H7 (cell line): Measurements from ENCODE around the gene ZNF442. TPM values are rescaled to one million over a fixed set of nuclear protein-coding genes. Genes with fewer than 3 reads are reported as not detected.
"Not testable (repeated sequence)": the region's sequence is repeated elsewhere in the genome, so short reads cannot be mapped to it uniquely, and the experiment has no call there.

Experiments
- DNase-seq: peaks from one replicate; pipeline ENCODE4 v3.0.0; 2012
- H3K27me3 ChIP-seq: 2 replicates; pipeline ENCODE4 v1.6.0; 2011; ENCODE audit warnings: mild to moderate bottlenecking, low read length; ENCODE audit not compliant: control insufficient read depth, insufficient read depth
- H3K36me3 ChIP-seq: replicated peaks from 2 replicates; pipeline ENCODE4 v1.5.1; 2011; ENCODE audit warnings: low read length; ENCODE audit not compliant: control insufficient read depth, insufficient read depth
- H3K4me3 ChIP-seq: 2 replicates; pipeline ENCODE4 v1.5.1; 2011; ENCODE audit warnings: low read depth, mild to moderate bottlenecking, control low read depth, low read length, moderate library complexity; ENCODE audit not compliant: insufficient read depth
- total RNA-seq: library from RNA; depleted of rRNA; stranded (reverse); fragments of >200 nt; shearing (Covaris generic); gene quantifications from 2 replicates; pipeline ENCODE4 v1.2.3, GENCODE V29; 2014; rRNA removed

ZNF442 gene
- not detected in 2 replicates for total RNA-seq

DNA sequence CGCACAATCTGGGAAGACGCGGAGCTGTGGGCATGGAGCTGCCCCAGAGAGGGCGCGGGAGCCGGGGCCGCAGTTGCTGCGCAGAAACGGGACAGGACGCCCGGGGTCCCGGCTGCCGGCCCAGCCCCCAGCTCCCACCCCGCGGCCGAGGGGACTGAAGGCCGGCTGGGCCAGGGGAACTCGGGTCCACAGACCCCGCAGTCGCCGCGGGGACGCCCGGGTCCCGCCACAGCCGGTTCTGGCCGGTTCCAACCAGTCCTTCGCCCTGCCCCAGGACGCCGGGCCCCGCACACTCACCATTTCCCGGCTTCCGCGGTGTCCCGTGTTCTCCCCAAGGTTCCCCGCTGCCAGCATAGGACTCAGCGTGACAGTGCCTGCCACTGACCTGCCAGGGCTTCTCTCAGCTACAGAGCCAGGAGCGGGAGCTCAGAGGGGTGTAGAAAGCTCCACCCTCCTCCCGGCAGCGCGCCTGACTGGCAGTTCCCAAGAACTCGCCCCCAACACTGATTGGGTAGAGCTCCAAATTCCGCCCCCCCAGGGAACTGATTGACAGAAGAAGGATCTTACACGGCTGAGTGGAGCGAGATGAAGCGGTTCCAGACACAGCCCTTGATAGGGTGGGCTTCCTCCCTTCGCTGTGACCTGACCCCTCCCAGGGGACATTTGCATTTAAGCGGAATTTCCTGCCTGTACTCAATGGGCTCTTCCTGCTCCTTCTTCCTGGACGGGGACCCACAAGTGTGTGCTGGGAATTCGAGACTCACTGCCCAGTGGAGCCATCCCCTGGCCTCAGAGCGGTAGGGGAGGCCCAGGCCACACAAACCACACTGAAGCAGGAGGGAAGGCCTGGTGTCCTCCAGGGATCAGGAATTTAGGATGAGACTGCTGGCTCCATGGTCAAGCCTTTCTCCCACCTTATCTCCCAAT, at the start of gene ZNF442:
Gene ZNF442 (minus strand): TSS at position 448 of the 927 bp plus-strand sequence. CDS start 2,052 bp downstream, outside the sequence.
- Histone ChIP-seq H3K36me3 (no peaks in the 10 kb centered on the region), H3K27me3 (no peaks in the 10 kb centered on the region; the same call in 1 of the 2 replicates), H3K4me3 (peak within 1 kb of the TSS; percentile 56; the same call in 1 of the 2 replicates)
- DNase-seq = peak; percentile 96

DNA sequence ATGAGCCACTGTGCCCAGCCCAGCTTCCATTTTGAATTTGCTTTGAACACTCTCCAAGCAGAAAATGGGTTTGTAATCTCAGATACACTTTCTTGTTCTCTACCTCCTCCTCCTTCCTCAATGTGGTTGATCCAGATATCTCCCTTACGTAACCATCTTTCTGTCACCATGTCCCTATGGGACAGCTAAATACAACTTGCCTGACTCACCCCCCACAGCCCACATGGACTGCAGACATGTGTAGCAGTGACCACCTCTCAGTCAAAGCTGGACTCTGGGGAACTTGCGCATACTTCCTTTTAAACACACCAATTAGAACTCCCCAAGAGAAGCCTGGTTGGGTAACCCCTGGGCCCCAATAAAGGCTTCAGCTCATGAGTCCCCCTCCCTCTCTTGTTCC, 46.4 kb upstream of the ZNF442 start:
- no peaks in the 10 kb centered on the region for H3K36me3 ChIP-seq
- no peak for DNase-seq
- no peaks in the 10 kb centered on the region for H3K27me3 ChIP-seq
- no peak overlapping the region for H3K4me3 ChIP-seq

DNA sequence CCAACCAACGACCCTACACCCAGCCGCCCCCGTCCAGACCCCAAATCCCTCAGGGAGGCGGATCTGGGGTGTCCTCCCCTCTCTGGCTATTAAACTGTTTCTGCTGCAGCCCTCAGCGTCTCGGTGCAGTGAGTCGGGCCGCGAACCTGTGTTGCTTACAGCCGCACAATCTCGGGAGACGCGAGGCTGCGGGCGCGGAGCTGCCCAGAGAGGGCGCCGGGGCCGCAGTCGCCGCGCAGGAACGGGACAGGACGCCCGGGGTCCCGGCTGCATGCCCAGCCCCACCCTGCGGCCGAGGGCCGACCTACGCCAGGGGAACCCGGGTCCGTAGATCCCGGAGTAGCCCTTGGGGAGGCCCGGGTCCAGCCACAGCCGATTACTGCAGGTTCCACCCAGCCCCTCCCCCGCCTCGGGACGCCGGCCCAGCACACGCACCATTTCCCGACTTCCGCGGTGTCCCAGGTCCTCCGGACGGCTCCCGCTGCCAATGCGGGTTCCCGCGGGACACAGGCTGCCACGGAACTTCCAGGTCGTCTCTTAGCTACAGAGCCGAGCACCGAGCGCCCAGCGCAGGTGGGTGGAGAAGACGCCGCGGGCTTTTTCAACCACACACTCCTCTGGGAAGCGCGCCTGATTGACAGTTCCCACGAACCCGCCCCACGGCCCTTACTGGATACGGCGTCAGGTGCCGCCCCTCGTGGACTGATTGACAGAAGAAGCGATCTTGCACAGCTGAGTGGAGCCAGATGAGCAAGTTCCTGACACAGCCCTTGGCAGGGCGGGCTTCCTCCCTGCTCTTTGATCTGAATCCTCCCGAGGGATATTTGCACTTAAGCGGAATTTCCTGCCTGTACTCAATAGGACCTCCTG, 35.4 kb upstream of the ZNF442 start, which contains the start of gene ZNF799:
Gene ZNF799 (minus strand): TSS at position 639 of the 870 bp plus-strand sequence. CDS start 201 bp downstream, at position 438.
- Histone ChIP-seq H3K36me3 (no peaks in the 10 kb centered on the region), H3K27me3 (no peaks in the 10 kb centered on the region), H3K4me3 (peak within 1 kb of the TSS; percentile 54; the same call in 1 of the 2 replicates)
- DNase-seq = peak; percentile 79

DNA sequence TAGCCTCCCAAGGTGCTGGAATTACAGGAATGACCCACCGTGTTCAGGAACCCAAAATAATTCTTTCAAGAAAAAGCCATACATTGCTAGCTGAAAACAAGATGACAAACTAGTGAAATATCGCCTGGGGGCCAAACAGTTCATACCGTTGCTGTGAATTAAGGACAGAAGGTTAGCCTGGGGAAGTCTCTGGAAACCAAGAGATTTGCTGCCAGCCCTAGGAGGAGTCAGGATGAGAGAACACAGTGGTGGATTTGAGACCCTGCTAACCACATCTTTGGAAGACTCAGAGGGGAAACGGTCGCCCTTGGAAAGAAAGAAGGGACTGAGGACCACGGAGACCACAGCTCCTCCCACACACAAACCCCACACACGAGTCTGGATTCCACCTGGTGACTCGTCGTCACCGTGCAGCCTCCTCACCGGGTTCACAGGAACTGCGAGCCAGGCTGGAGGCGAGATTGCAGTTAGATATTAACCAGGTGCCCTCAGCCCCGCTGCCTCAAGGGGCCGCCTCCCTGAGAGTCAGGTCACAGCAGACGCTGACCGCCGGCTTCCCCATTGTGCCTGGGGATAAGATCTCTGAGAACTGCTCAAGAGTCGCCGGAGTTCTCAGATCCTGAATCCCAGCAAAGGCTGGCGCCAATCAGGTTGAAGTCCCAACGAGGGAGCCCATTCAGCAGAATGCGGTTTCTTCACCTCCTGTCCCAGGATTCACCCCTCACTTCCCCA, 34.6 kb upstream of the ZNF442 start:
- DNase-seq = peak; percentile 40
- peak overlapping the region; percentile 54; the same call in 1 of the 2 replicates for H3K4me3 ChIP-seq
- H3K27me3 ChIP-seq, H3K36me3 ChIP-seq: not testable (repeated sequence)

DNA sequence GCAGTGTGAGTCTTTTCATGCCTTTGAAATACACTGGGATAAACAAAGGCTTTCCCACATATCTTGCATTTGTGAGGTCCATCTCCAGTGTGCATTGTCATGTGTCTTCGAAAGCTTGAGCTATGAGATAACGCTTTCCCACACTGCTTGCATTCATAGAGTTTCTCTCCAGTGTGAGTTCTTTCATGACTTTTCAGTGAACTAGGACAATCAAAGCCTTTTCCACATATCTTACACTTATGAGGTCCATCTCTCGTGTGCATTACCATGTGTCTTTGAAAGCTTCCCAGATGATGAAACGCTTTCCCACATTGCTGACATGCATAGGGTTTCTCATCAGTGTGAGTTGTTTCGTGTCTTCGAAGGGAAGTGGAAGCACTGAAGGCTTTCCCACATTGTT, 25.7 kb upstream of the ZNF442 start:
- DNase-seq, H3K27me3 ChIP-seq, H3K36me3 ChIP-seq, H3K4me3 ChIP-seq: not testable (repeated sequence)

DNA sequence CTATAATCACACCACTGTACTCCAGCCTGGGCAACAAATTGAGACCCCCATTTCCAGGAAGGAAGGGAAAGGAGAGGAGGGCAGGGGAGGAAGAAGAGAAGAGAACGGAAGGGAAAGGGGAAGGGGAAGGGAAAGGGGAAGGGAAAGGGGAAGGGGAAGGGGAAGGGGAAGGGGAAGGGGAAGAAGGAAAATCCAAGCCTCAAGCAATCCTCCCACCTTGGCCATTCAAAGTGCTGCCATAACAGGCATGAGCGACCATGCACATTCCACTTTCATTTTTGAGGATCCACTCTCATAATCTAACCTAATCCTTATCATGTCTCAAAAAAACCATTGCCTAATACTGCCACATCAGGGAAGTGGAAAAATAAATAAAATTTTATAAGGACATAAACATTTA, 20.9 kb upstream of the ZNF442 start:
- not testable (repeated sequence) for H3K36me3 ChIP-seq

DNA sequence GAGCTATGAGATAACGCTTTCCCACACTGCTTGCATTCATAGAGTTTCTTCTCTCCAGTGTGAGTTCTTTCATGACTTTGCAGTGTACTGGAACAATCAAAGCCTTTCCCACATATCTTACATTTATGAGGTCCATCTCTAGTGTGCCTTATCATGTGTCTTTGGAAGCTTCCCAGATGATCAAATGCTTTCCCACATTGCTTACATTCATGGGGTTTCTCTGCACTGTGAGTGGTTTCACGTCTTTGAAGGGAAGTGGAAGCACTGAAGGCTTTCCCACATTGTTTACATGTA, 14.9 kb upstream of the ZNF442 start:
- no peak for DNase-seq
- no peak overlapping the region for H3K4me3 ChIP-seq
- H3K27me3 ChIP-seq = no peaks in the 10 kb centered on the region
- no peaks in the 10 kb centered on the region for H3K36me3 ChIP-seq

More for the DNA sequence above, 20.9 kb upstream of the ZNF442 start:
- not testable (repeated sequence) for H3K27me3 ChIP-seq, DNase-seq, H3K4me3 ChIP-seq

DNA sequence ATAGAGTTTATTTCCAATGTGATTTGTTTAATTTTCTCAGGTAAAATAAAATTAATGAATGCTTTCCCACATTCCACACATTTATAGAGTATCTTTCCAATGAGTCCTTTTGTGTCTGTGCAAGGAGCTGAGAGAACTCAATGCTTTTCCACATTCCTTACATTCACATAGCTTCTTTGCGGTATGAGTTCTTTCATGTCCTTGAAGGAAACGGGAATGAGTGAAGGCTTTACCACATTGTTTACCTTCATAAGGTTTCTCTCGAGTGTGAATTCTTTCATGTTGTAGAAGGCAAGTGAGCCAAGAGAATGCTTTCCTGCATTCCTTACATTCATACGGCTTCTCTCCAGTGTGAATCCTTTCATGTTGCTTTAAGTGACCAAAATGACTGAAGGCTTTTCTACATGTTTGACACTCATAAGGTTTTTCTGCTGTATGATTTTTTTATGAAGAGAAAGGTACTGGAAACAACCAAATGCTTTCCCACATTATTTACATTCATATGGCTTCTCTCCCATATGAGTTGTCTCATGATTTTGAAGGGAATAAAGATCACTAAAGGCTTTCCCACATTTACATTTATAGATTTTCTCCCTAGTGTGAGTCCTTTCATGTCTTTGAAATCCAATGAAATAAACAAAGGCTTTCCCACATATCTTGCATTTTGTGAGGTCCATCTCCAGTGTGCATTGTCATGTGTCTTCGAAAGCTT, 14.4 kb upstream of the ZNF442 start:
- Histone ChIP-seq H3K36me3 (no peaks in the 10 kb centered on the region), H3K27me3 (no peaks in the 10 kb centered on the region), H3K4me3 (no peak overlapping the region)
- no peak for DNase-seq

DNA sequence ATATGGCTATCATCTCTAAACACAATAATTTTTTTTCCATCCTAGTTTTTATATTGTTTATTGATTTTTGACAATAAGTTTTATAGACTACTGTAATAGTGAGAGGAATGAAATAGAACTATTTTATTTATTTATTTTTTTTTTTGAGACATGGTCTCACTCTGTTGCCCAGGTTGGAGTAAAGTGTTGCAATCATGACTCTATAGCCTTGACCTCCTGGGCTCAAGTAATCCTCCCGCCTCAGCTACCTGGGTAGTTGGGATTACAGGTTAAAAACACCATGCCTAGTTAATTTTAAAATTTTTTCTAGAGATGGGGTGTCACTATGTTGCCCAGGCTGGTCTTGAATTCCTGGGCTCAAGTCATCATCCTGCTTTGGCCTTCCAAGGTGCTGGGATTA, 8.5 kb upstream of the ZNF442 start:
- no peak for DNase-seq
- no peaks in the 10 kb centered on the region for H3K36me3 ChIP-seq
- H3K27me3 ChIP-seq = no peaks in the 10 kb centered on the region
- H3K4me3 ChIP-seq = no peak overlapping the region

DNA sequence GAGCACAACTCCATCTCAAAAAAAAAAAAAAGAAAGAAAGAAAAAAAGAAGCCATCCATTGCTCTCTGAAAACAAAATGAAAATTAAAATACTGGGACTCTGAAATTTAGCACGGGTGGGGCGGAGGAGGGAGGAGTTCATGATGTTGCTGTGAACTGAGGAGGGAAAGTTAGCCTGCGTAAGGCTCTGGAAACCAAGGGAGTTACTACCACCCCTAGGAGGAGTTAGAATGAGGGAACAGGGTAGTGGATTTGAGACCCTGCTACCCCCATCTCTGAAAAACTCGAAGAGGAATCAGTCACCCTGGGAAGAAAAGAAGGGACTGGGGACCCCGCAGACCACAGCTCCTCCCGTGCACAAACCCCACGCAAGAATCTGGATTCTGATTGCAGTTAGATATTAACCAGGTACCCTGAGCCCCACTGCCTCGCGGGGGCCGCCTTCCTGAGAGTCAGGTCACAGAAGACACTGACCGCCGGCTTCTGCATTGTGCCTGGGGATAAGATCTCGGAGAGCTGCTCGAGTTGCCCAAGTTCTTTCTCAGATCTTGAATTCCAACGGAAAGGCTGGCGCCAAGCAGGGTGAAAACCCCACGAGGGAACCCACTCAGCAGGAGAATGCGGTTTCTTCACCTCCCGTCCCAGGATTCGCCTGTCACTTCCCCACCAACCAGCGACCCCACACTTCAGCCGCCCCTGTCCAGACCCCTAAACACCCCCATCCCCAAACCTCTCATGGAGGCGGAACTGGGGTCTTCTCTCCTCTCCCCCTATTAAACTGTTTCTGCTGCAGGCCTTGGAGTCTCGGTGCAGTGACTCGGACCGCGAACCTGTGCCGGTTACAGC, 870 bp downstream of the ZNF442 start:
- no peaks in the 10 kb centered on the region for H3K36me3 ChIP-seq
- no peaks in the 10 kb centered on the region; the same call in 1 of the 2 replicates for H3K27me3 ChIP-seq
- DNase-seq = peak; percentile 68
- peak overlapping the region; percentile 56; the same call in 1 of the 2 replicates for H3K4me3 ChIP-seq

DNA sequence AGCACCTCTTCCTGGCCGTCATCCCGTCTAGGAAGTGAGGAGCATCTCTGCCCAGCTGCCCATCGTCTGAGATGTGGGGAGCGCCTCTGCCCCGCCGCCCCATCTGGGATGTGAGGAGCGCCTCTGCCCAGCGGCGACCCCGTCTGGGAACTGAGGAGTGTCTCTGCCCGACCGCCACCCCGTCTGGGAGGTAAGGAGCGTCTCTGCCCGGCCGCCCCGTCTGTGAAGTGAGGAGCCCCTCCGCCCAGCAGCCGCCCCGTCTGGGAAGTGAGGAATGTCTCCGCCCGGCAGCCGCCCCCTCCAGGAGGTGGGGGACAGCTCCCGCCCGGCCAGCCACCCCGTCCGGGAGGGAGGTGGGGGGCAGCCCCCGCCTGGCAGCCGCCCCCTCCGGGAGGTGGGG, 3.2 kb downstream of the ZNF442 start:
- not testable (repeated sequence) for H3K27me3 ChIP-seq, H3K4me3 ChIP-seq, DNase-seq, H3K36me3 ChIP-seq

DNA sequence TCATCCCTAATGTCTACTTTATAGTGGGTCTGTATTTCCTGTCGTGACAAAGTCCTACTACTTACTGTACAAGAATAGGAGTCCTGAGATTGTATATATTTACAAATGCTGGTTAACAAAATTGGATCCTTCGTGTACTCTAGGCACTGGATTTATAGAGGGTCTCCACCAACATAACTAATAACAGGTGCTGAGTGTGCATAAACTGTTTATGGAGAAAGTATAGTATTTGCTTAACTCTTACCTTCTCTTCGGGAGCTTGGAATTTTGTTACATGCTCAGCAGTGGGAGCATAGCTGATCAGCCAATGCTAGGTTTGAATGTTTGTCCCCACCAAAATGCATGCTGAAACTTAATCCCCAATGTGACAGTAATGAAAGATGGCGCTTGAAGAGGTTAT, 12.1 kb downstream of the ZNF442 start:
- DNase-seq = no peak
- 0 out of 2 replicates have a peak, but pooled peaks cover 2% of the 10 kb centered on the region for H3K36me3 ChIP-seq
- H3K4me3 ChIP-seq = no peak overlapping the region
- H3K27me3 ChIP-seq = no peaks in the 10 kb centered on the region

DNA sequence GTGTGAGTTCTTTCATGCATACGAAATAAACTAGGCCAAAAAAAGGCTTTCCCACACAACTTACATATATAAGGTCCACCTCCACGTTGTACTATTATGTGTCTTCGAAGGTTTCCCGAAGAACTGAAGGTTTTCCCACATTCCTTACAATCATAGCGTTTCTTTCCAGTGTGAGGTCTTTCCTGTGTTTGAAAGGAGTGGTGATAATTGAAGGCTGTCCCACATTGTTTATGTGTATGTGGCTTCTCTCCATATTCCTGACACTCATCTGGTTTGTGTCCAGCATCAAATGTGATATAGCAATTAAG, 14.6 kb downstream of the ZNF442 start:
- no peak overlapping the region for H3K4me3 ChIP-seq
- H3K27me3 ChIP-seq = no peaks in the 10 kb centered on the region
- 0 out of 2 replicates have a peak, but pooled peaks cover 2% of the 10 kb centered on the region for H3K36me3 ChIP-seq
- no peak for DNase-seq
